HUES64 (cell line): ENCODE results near the gene RAD54L.

Experiments
- H3K27ac ChIP-seq: 2 replicates; pipeline ENCODE4 v1.7.0; 2013; ENCODE audit warnings: low read depth, low read length, inconsistent platforms
- H3K27me3 ChIP-seq: 2 replicates; pipeline ENCODE4 v1.6.1; 2013; ENCODE audit warnings: mild to moderate bottlenecking, low read length; ENCODE audit not compliant: insufficient read depth
- H3K36me3 ChIP-seq: 2 replicates; pipeline ENCODE4 v1.6.1; 2013; ENCODE audit warnings: mild to moderate bottlenecking, low read length; ENCODE audit not compliant: insufficient read depth
- H3K4me1 ChIP-seq: 2 replicates; pipeline ENCODE4 v1.6.1; 2013; ENCODE audit warnings: mild to moderate bottlenecking, low read length, moderate library complexity; ENCODE audit not compliant: insufficient read depth
- H3K4me3 ChIP-seq: 2 replicates; pipeline ENCODE4 v1.5.1; 2013; ENCODE audit warnings: mild to moderate bottlenecking, low read length, moderate library complexity
- H3K9ac ChIP-seq: 2 replicates; pipeline ENCODE4 v1.6.1; 2013; ENCODE audit warnings: mild to moderate bottlenecking, low read depth, low read length
- H3K9me3 ChIP-seq: 2 replicates; pipeline ENCODE4 v1.6.1; 2013; ENCODE audit warnings: low read depth, low read length; ENCODE audit not compliant: insufficient read depth
- WGBS: fragments of 150-250, 120-280 bp; methylation state at CpG from one replicate; pipeline ENCODE4 v1.1.7; 2013; ENCODE audit warnings: missing lambda C conversion rate; 5-methylcytosine and 5-hydroxymethylcytosine counted together

RAD54L gene

GRCh38 chr1:46274225-46275029 lies 26.9 kb downstream of the RAD54L start:
- no peak overlapping the region for H3K4me3 ChIP-seq
- H3K36me3 ChIP-seq = peaks cover 100% of the 10 kb centered on the region
- H3K27ac ChIP-seq = no peak overlapping the region
- WGBS = 98% methylated on average over 5 of the region's 6 CpGs
- H3K9me3 ChIP-seq = no peaks in the 10 kb centered on the region
- H3K4me1 ChIP-seq = no peaks in the 10 kb centered on the region
- no peak overlapping the region for H3K9ac ChIP-seq
- H3K27me3 ChIP-seq = no peaks in the 10 kb centered on the region

DNA sequence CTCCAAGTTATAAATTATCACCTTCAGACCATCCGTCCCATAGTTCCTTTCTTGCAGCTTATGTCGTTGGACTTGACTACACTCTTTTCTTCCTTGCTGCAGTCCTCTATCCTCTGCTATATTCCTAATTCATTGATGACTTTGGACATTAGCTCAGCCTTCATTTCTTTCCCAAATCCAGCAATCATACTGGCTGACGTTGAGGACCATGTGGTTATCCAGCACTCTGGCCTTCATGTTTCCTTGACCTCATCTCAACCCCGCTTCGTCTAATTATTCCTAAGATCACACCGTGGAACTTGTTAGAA lies 27.4 kb downstream of the RAD54L start:
- Histone ChIP-seq H3K27ac (no peak overlapping the region), H3K27me3 (no peaks in the 10 kb centered on the region), H3K9me3 (no peaks in the 10 kb centered on the region), H3K9ac (no peak overlapping the region), H3K4me1 (no peaks in the 10 kb centered on the region), H3K4me3 (no peak overlapping the region), H3K36me3 (peaks cover 100% of the 10 kb centered on the region)
- WGBS = 95% methylated on average over 6 of the region's 6 CpGs

DNA sequence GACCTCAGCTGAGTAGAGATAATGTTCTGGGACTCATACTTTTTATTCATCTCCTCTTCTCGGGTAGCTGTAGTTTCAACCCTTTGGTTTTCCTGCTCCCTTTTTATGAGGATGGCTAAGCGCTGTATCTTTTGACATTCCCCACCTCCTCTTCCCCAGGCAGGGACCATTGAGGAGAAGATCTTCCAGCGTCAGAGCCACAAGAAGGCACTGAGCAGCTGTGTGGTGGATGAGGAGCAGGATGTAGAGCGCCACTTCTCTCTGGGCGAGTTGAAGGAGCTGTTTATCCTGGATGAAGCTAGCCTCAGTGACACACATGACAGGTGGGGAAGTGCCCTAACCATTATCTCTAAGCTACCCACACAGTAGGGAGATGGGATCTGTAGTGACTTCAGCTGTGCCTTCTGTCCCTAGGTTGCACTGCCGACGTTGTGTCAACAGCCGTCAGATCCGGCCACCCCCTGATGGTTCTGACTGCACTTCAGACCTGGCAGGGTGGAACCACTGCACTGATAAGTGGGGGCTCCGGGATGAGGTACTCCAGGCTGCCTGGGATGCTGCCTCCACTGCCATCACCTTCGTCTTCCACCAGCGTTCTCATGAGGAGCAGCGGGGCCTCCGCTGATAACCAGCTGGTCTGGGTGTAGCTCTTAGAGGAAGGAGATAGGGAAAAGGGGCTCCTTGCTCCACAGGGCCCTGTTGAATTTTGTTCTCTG lies 30.3 kb downstream of the RAD54L start:
- Histone ChIP-seq H3K9ac (no peak overlapping the region), H3K4me1 (no peaks in the 10 kb centered on the region), H3K27me3 (no peaks in the 10 kb centered on the region), H3K36me3 (peaks cover 93% of the 10 kb centered on the region), H3K27ac (no peak overlapping the region), H3K4me3 (no peak overlapping the region), H3K9me3 (no peaks in the 10 kb centered on the region)
- 95% methylated on average over 14 of the region's 14 CpGs for WGBS

DNA sequence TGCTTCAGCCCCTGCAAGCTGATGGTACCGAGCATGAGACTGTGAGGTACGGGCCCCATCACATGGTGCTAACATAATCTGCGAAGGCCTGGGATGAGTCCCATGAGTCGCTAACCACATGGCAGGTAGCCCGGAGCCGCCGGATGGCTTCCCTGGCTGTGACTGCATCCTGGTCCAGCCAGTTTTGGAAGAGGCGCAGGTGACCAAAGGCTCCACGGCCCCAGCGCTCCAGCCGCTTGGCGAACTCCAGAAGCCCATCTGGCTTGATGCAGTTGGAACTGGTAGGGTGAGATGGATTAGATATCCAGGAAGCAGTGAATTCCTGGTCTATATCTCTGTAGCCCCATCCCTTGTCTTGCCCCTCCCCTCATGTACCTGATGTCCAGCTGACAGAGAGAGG lies 31.2 kb downstream of the RAD54L start:
- Histone ChIP-seq H3K27ac (no peak overlapping the region), H3K9me3 (no peaks in the 10 kb centered on the region), H3K9ac (no peak overlapping the region), H3K4me1 (no peaks in the 10 kb centered on the region), H3K27me3 (no peaks in the 10 kb centered on the region), H3K4me3 (no peak overlapping the region), H3K36me3 (peaks cover 87% of the 10 kb centered on the region)
- WGBS = 96% methylated on average over 12 of the region's 12 CpGs

GRCh38 chr1:46280092-46280491 lies 32.5 kb downstream of the RAD54L start:
- H3K27me3 ChIP-seq = no peaks in the 10 kb centered on the region
- H3K27ac ChIP-seq = no peak overlapping the region
- no peaks in the 10 kb centered on the region for H3K4me1 ChIP-seq
- H3K4me3 ChIP-seq = no peak overlapping the region
- no peaks in the 10 kb centered on the region for H3K9me3 ChIP-seq
- H3K36me3 ChIP-seq = peaks cover 87% of the 10 kb centered on the region
- WGBS = 96% methylated on average over 3 of the region's 3 CpGs
- no peak overlapping the region for H3K9ac ChIP-seq

GRCh38 chr1:46281021-46281420 lies 33.5 kb downstream of the RAD54L start:
- Histone ChIP-seq H3K9me3 (no peaks in the 10 kb centered on the region), H3K4me3 (no peak overlapping the region), H3K9ac (no peak overlapping the region), H3K36me3 (peaks cover 87% of the 10 kb centered on the region), H3K27ac (no peak overlapping the region), H3K27me3 (no peaks in the 10 kb centered on the region), H3K4me1 (no peaks in the 10 kb centered on the region)
- 95% methylated on average over 14 of the region's 14 CpGs for WGBS

GRCh38 chr1:46284058-46284457 lies 36.5 kb downstream of the RAD54L start:
- Histone ChIP-seq H3K9me3 (no peaks in the 10 kb centered on the region), H3K27me3 (no peaks in the 10 kb centered on the region), H3K4me1 (no peaks in the 10 kb centered on the region), H3K9ac (no peak overlapping the region), H3K27ac (no peak overlapping the region), H3K4me3 (no peak overlapping the region), H3K36me3 (peaks cover 74% of the 10 kb centered on the region)
- 93% methylated on average over 1 of the region's 1 CpG for WGBS

- Histone ChIP-seq H3K4me3 (no peak overlapping the region), H3K9ac (no peak overlapping the region), H3K9me3 (no peaks in the 10 kb centered on the region), H3K27me3 (no peaks in the 10 kb centered on the region), H3K36me3 (peaks cover 66% of the 10 kb centered on the region), H3K4me1 (no peaks in the 10 kb centered on the region), H3K27ac (no peak overlapping the region)
- WGBS = 93% methylated on average over 3 of the region's 3 CpGs
These were observed 37.3 kb downstream of the RAD54L start for GRCh38 chr1:46284597-46285564.

GRCh38 chr1:46285730-46286477 lies 38.3 kb downstream of the RAD54L start:
- Histone ChIP-seq H3K9me3 (no peaks in the 10 kb centered on the region), H3K27me3 (no peaks in the 10 kb centered on the region), H3K9ac (no peak overlapping the region), H3K36me3 (peaks cover 56% of the 10 kb centered on the region), H3K4me1 (no peaks in the 10 kb centered on the region), H3K27ac (0 out of 2 replicates have a peak overlapping the region, but pooled peaks have one; percentile 42), H3K4me3 (no peak overlapping the region)
- 90% methylated on average over 27 of the region's 27 CpGs for WGBS

- 97% methylated on average over 1 of the region's 1 CpG for WGBS
These were observed 41.0 kb downstream of the RAD54L start for GRCh38 chr1:46288485-46289133.

More at GRCh38 chr1:46288485-46289133, 41.0 kb downstream of the RAD54L start:
- no peaks in the 10 kb centered on the region for H3K27me3 ChIP-seq
- no peak overlapping the region for H3K9ac ChIP-seq
- H3K9me3 ChIP-seq = no peaks in the 10 kb centered on the region
- peak overlapping the region; percentile 16; the same call in 1 of the 2 replicates for H3K27ac ChIP-seq
- peaks cover 49% of the 10 kb centered on the region for H3K36me3 ChIP-seq
- H3K4me3 ChIP-seq = no peak overlapping the region
- H3K4me1 ChIP-seq = no peaks in the 10 kb centered on the region
